Renal pelvis (tissue), 3 donors: ENCODE measurements around the gene GPX8. TPM values are rescaled to one million over a fixed set of nuclear protein-coding genes. Genes with fewer than 3 reads are reported as not detected.

Source experiments
- polyA plus RNA-seq, 3 donors: library from polyadenylated mRNA; unstranded; fragments of 120-200 nt; gene quantifications; one replicate each; pipeline ENCODE4 v1.2.1, GENCODE V29; 2013; ENCODE audit not compliant: insufficient read length in 3 of 3

Gene GPX8
- polyA plus RNA-seq, 3 donors, result 65.4 to 76.2 (median 70.1) TPM

Other genes with a start within 250 kb of the GPX8 start
- 1 to 10 TPM; 6.0 to 9.0 (median 8.3) TPM for gene ESM1, start 174.6 kb upstream of the GPX8 start, polyA plus RNA-seq
- gene GZMK, start 135.9 kb upstream of the GPX8 start, polyA plus RNA-seq, result under 1 TPM in 1 of 3 donors, not detected in 2; 0.06 TPM
- under 1 TPM; 0.31 to 0.96 (median 0.43) TPM for gene GZMA, start 57.5 kb upstream of the GPX8 start, polyA plus RNA-seq
- gene CDC20B, start 13.0 kb downstream of the GPX8 start, polyA plus RNA-seq, result under 1 TPM; 0.63 to 0.71 (median 0.64) TPM
- 1 to 10 TPM in 1 of 3 donors, under 1 TPM in 2; 0.91 to 1.4 (median 0.92) TPM for gene MCIDAS, start 67.1 kb downstream of the GPX8 start, polyA plus RNA-seq
- 1 to 10 TPM; 8.2 to 10.0 (median 8.3) TPM for gene CCNO, start 73.4 kb downstream of the GPX8 start, polyA plus RNA-seq
- gene DHX29, start 147.5 kb downstream of the GPX8 start, polyA plus RNA-seq, result 10 to 100 TPM; 38.7 to 43.3 (median 41.2) TPM
- 100 to 1,000 TPM in 1 of 3 donors, 10 to 100 TPM in 2; 81.8 to 105 (median 82.9) TPM for gene MTREX, start 147.8 kb downstream of the GPX8 start, polyA plus RNA-seq